GM19372 (cell line): ENCODE data around the gene OR6J1.
"Not testable (repeated sequence)": the region's sequence is repeated elsewhere in the genome, so short reads cannot be mapped to it uniquely, and the experiment has no call there.

ENCODE experiments used
- ATAC-seq: cut with Tn5 transposase; IDR thresholded peaks from one replicate; pipeline ENCODE4 v1.9.1; 2021; ENCODE audit warnings: mild to moderate bottlenecking, low read depth, moderate library complexity; ENCODE audit not compliant: unreplicated experiment

OR6J1 gene

DNA sequence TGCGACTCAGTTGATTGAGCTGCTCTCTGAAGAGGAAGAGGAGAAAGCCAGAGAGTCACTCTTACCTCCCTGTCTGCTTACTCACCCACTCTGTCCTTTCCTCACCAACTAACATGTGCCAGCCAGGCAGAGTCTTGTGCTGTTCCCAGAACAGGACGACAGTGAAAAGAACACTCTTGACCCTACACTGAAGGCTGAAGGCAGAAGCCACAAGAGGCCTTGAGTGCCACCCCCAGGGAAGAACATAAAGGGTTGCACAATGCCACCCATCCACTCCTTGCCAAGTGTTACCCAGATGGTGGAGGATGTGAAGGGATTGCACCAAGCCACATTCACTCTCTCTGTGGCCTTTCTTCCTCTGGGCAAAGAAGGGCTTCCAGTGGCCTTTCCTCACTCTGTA lies 33.2 kb downstream of the OR6J1 start:
- no peak for ATAC-seq

DNA sequence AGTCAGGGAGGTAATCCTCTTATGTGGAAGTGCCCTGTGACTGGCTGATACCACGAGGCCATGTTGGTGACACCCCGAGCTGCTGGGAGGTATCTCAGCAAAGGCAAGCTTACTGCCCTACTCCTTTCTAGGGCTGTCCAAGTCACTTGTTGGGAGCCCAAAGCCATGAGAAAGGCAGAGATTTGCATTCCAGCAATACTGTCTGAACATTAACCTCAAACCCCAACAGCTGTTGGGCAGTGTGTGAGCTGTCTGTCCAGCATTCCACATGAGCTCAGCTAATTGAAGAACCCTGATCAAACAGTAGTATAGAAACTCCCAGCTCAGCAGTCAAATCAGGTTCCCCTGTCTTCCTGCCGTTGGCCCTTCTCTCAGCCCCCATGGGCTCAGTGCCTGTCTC lies 36.9 kb downstream of the OR6J1 start:
- ATAC-seq, result no peak

DNA sequence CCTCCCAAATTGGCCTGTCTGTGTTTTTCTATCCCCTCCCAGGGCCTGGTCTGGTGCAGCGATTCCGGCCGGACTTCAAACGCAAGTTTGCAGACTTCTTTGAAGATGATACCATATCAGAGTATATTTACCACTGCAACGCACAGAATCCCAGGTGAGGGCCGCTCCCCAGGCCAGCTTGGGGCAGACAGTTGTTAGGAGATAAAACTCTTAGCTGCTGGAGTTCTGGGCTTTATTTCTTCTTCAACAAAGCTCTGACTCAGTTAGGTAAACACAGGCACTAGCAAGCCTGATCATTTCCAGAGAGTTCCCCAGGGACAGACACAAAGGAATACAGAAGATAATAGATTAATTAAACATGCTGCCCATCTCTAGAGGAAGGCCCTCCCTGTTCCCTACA lies 37.8 kb downstream of the OR6J1 start:
- no peak for ATAC-seq

DNA sequence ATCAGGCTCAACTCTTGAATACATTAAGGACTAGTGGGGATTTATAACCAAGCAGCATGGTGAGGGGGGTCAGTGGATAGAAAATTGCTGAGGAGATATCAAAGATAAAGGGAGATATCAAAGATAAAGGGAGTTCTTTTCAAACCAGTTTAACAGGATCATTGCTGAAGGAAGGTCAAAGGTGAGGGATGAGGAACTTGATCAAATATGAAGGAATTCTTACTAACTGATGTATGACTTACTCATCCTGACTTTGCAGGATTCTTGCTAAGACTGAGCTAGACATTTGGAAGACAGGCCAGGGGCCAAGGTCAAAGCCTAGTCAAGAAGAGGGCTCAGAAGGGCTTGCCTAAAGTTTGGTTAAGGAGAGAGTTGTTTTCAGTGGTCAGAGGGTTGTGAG lies 41.3 kb downstream of the OR6J1 start:
- no peak for ATAC-seq

DNA sequence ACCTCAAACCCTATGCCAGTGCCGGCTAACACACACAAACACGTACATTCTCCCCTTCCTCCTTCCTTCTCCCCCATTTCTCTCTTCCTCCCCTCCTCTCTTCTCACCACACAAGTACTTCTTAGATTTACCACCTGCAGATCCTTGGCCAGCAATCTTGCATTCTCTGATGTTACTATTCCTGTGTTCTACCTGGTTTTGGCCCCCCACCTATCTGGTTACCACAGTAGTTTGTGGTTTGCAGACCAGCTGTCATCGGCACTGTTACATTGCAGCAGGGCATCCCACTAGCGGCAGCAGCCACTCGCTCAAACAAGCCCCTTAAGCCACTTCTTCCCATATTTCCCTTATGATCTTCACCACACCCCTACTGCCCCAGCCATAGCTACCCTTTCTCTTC lies 42.2 kb downstream of the OR6J1 start:
- ATAC-seq, result no peak

DNA sequence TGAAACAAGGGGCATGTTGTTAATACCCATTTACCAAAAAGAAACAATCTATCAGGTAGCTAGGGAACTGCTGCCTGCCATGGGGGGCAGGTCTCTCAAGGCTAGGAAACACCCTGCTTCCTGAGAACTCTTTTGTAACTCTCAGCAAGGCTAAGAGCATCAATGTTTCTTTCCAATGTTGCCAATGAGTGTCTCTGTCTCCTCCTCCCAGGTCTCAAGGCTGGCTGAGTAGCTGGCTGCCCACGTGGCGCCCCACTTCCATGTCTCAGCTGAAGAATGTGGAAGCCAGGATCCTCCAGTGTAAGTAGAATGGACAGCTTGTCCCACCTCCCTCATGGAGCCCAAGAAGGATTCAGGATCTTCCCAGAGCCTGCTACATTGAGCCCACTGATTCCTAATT lies 42.7 kb downstream of the OR6J1 start:
- no peak for ATAC-seq

DNA sequence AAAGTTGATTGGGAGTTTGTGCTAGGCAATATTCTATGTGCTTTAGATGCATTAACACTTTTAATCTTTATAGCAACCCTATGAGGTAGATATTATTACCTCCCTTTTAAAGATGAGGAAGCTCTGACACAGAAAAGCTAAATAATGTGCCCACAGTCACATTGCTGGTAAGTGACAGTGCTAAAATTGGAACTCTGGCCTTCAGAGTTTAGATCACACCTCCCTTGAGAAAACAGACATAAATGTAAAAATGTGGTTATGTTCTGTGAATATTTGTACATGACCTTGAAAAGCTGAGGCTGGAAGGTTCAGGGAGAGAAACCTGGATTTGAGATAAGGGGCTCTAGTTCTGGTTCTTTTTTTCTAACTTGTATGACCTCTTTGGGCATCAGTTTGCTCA lies 44.1 kb downstream of the OR6J1 start:
- no peak for ATAC-seq

DNA sequence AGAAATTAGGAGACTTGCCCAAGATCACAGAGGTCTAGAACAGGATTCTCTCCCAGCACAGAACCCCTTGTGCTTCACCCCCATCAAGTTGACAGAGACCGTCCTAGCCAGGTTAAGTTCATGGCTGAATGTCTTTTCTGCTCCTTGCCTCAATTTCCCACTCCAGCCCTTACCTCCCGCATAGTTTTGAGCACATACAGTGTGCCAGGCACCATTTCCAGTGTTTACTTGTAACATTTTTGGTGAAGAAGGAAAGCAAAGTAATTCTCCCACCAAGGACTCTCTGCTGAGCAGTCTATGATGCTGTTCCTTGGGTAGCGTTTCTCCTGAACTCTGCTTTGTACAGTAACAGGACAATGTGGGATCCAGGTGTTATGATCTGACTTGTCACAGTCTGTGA lies 44.8 kb downstream of the OR6J1 start:
- ATAC-seq, result no peak

DNA sequence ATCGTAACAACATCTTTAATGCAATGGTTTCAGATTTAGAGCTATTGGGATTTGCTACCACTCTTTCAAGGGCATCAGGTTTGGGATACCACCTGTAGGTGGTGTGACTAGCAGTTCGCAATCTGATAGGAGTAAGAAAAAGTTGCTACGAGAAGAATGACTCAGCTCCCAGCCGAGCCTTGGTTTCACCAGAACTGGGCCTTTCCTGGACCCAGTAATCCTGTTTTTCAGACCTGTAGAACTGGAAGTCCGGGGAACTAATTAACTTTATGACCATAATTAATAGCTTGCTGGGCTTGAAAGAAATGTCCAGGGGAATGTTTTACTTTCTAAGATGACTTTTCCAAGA lies 45.3 kb downstream of the OR6J1 start:
- ATAC-seq, result no peak

DNA sequence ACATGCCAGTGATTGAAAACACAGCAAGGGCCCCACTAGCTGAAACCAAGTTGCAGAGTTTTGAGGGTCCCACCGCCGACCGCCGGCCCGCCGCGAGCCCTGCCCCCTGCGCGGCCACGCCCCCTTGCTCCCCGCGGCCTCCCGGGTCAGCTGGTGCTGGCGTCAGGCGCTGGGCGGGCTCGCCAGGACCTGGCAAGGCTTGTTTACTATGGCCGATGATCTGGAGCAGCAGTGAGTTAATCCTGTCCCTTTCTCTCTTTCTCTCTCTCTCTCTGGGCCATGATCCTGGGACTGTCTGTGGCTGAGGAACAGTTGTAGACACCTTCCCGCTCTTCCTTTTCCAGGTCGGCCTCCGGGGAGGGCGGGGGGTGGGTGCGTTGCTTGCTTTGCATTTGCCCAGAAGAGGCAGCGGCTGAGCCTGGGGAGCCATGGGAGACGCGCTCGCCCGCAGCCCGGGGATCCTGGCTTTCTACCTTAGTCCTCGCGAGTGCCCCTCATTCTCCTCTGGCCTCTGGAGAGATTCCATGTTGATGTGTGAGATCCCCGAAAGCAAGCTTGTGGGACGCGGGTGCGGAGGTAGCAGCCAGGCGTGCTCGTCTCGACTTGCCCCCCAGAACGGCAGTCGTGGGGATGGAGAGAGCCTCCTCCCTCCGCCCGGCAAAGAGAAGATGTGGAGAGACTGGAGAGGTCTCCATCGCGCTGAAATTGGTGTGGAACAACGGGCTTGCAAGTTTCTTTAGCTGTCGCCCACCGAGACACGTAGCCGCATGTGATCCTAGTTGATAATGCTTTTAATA lies 45.9 kb downstream of the OR6J1 start, which contains the start of gene ABHD4:
TSS of gene ABHD4 (plus strand) at position 202 of the 797 bp plus-strand sequence. CDS start at position 209, 7 bp downstream.
- peak; percentile 79 for ATAC-seq

DNA sequence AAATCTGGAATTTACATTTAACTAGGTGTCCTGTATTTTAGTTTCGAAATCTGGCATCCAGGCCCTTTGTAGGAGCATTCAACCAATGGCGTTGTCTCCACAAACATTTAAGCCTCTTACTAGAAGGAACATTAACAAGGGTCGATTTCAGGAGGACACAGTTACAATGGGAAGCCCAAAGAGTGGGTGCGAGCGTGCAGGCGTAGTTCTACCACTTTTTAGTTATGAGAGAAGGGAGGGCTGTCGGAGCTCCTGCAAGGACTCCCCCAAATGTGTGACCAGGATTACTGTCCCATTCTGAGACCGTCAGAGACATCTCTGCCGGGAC lies 46.4 kb downstream of the OR6J1 start:
- ATAC-seq, result peak; percentile 35

DNA sequence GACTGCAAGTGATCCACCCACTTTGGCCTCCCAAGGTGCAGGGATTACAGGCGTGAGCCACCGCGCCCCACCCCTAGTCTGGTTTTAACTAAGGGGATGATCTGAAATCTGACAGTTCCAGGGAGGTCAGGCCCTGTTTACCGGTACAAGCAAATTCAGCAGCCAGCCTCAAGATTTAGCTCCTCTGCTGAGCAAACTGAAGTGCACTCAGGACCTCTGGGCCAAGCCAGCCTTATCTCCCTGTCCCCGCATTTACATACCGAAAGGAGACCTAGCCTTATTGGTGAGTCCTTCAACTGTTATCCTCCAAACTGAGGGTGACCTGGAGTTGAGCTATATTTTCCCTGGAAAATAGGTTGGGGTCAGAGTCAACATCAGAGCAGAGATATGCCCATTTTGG lies 46.9 kb downstream of the OR6J1 start:
- ATAC-seq, result no peak

DNA sequence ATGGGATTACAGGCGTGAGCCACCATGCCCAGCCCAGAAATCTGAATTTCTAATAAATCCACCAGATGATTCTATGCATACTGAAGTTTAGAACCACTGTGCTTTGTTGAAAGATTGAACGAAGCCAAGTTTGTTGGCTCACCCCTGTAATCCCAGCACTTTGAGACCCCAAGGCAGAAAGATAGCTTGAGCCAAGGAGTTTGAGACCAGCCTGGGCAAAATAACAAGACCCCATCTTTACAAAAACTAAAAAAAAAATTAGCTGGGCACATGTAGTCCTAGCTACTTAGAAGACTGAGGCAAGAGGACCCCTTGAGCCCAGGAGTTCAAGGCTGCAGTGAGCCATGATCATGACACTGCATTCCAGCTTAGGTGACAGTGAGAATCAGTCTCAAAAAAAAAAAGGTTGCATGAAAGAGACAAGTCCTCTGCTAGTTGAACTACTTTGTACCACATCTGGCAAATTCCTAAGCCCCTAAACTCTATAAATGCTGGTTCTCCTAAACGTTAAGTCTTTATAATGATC lies 47.7 kb downstream of the OR6J1 start:
- no peak for ATAC-seq

DNA sequence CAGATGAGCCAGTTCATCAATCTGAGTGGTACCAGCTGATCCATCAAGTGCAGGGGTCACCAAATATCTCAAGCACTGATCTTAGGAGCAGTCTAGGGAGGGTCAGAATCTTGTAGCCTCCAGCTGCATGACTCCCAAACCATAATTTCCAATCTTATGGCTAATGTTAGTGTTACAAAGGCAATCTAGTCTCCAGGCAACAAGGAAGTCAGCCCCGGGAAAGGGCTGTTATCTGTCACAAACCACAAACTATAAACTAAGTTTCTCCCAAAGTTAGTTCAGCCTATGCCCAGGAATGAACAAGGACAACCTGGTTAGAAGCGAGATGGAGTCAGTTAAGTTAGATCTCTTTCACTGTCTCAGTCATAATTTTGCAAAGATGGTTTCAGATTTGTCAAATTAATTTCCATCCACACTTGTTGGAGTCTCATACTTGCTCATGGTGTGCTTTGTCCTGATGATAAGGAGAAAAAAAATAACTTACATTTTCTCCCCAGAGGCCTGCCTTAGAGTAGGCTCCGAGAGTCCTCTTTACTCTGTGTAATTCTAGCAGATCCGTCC lies 49.9 kb downstream of the OR6J1 start:
- no peak for ATAC-seq

DNA sequence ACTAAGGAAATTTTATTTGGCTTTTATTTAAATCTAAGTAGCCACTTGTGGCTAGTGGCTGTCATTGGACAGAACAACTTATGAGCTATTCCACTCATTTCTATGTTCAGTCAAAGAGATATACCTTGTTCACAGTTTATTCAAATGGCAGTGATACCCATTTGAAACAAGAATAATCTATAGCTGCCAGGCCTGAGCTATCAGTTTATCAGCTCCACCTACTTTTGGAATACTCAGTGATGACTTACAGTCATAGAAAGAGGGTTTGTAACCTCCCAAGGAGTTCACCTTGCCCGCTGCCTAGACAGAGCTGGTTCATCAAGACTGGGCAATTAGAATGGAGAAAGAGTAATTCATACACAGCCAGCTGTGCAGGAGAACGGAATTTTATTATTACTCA lies 50.6 kb downstream of the OR6J1 start:
- ATAC-seq, result no peak

DNA sequence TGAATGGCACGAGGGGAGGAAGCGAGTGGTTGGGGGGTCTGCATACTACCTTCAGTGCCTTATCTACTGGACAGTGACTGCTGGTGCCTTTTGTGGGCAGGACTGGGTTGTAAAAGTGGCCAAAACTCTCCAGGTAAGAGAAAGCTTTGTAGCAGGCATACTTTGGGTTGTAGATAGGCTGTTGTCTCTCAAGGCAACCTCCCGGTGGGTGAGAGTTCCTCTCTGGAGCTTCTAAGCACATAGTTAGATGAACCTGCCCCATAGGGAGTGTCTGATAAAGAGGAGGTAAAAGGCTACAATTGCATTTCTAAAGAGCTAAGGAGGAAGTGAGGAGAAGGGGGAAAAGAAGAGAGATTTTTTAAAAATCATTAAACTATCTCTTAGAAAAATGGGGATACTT lies 51.0 kb downstream of the OR6J1 start:
- no peak for ATAC-seq

DNA sequence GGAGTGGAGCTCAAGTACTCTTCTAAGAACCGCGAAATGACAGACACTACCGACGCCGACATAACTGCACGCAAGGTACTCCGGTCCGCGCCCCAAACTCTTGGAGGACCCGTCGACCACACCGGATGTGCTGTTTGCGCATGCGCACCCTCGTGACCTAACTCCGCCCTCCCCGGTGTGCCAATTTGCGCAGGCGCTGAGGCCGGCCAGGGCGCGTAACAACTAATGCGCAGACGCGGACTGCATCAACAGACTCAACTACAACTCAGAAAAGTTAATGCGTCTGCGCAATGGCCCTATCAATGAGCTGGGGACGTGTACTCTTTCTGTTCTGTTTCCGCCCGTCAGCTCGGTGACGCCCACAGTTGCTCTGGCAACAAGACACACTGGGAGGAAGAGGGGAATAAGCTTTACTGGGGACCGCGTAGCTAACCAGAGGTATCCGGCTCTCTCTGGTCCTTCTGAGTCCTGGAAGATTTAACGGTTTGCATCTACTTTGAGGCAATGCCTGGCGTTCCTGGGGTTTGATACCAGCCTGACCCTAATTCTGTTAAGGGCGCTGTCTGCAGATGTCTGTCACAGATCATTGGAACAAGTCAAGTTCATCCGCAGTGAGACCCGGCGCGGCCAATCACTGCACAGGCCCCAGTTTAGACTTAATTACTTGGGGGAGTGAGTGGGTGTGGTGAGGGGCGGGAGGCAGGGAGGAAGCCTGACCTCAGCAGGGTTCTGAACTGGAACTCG lies 54.9 kb downstream of the OR6J1 start, which contains the start of gene DAD1:
TSS of gene DAD1 (minus strand) at position 129 of the 744 bp plus-strand sequence. CDS start at position 62, 67 bp downstream.
- ATAC-seq, result peak; percentile 89

DNA sequence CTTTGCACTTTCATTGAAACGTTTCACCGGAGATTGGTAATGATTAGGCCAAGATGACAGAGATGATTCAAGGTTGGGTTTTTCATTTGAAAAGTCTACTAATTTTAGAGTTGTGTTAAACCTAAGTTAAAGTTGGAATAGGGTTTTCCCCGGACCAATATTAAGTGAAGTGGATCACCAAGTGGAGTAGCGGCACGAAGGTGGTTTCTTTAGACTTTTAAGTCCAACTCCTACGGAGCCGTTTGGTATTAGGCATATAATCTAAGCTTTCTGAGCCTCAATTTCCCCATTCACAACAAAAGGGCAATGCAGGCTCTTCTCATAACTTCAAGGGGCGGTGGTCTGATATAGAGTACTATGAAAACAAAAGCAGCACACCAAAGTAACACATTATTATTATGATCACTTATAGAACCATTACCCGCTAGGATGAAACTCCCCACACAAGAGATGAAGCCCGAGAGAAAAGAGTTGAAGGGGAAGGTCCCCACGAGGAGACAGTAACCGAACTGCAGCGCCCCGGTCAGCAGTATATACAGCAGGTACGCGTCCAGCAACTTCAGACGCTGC lies 55.5 kb downstream of the OR6J1 start:
- ATAC-seq, result no peak

DNA sequence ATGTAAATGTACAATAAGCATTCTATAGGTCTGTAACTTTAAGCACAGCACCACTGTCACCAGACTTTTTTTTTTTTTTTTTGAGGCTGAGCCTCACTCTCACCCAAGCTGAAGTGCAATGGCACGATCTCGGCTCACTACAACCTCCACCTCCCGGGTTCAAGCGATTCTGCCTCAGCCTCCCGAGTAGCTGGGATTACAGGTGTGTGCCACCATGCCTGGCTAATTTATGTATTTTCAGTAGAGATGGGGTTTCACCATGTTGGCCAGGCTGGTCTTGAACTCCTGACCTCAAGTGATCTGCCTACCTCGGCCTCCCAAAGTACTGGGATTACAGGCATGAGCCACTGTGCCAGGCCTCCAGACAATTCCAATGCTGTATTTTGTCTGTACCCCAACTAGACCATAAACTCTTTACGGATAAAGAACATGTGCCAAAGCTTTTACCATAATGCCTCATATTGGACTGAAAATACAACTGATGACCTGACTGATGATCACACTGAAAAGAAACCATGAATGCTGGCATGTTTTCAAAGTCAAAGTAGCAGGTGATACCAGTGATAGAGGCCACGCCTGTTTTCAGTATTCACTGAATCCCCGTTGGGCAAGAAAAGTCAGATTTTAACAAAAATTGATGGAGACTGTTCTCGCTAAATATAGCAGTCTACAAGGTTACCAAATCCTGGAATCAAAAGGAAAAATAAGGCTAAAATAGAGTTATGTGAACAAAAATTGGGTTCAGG lies 56.3 kb downstream of the OR6J1 start:
- ATAC-seq, result not testable (repeated sequence)

DNA sequence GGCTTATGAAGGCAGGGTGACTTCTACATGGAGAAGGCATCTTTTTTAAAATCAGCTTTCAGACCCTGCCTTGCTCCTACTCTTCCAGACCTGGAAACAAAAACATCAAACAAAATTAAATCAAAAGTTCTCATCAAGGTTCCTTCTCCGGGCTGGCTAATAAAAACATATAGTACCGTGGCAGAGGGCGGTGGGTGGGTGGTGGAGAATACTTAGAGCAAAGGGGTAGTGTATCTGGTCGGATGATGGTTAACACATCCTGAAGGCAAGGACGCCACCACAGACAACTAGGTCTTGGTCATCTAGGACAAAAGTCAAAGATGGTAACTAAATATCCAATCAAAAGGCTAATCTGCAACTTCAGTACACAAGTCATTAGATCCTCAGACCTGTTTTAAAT lies 56.9 kb downstream of the OR6J1 start:
- ATAC-seq, result no peak
